SK-N-SH treated with all-trans-retinoic acid at 6 μM for 48 hours (cell line): ENCODE measurements around the gene VWC2L.

Source experiments
- BACH2 ChIP-seq: fragments of 250-450 bp; sonication (Bioruptor Pico); IDR thresholded peaks from 2 replicates; pipeline ENCODE4 v1.9.0; 2021; ENCODE audit warnings: mild to moderate bottlenecking, borderline replicate concordance
- CREB5 ChIP-seq: fragments of 250-450 bp; sonication (Bioruptor Pico); IDR thresholded peaks from 2 replicates; pipeline ENCODE4 v1.5.1; 2020; ENCODE audit warnings: low read depth, mild to moderate bottlenecking, moderate library complexity
- PATZ1 ChIP-seq: fragments of 250-450 bp; sonication (Bioruptor Pico); IDR thresholded peaks from 2 replicates; pipeline ENCODE4 v1.8.0; 2020; ENCODE audit warnings: mild to moderate bottlenecking, moderate library complexity, borderline replicate concordance
- RARB ChIP-seq: fragments of 250-450 bp; sonication (Bioruptor Pico); IDR thresholded peaks from 2 replicates; pipeline ENCODE4 v1.8.0; 2021; ENCODE audit warnings: mild to moderate bottlenecking, moderate library complexity
- TCF4 ChIP-seq: fragments of 250-450 bp; sonication (Bioruptor Pico); IDR thresholded peaks from 2 replicates; pipeline ENCODE4 v1.8.0; 2021; ENCODE audit warnings: mild to moderate bottlenecking, moderate library complexity, borderline replicate concordance
- ZFP3 ChIP-seq: fragments of 250-450 bp; sonication (Bioruptor Pico); IDR thresholded peaks from 2 replicates; pipeline ENCODE4 v1.5.0; 2020; ENCODE audit warnings: mild to moderate bottlenecking, moderate library complexity

GRCh38 chr2:214492608-214493007, 81.8 kb downstream of the VWC2L start:
- TF ChIP-seq BACH2: no peak
- no peak for TF ChIP-seq ZFP3 (CRISPR knock-in tag)
- TF ChIP-seq RARB (CRISPR knock-in tag): no peak
- no peak for TF ChIP-seq TCF4 (CRISPR knock-in tag)
- TF ChIP-seq PATZ1: no peak
- TF ChIP-seq CREB5 (CRISPR knock-in tag): no peak
